OCI-LY1 (cell line): ENCODE measurements around the gene LTBP1.

Experiments used
- H2AFZ ChIP-seq: fragments of 200-600 bp; sonication (generic), shearing (Covaris generic); 2 replicates; pipeline ENCODE4 v1.6.0; 2014; ENCODE audit warnings: antibody characterized with exemption, mild to moderate bottlenecking, low read length
- H3F3A ChIP-seq: fragments of 200-600 bp; sonication (generic), shearing (Covaris generic); 2 replicates; pipeline ENCODE4 v1.6.0; 2014; ENCODE audit warnings: mild to moderate bottlenecking, antibody characterized with exemption, low read length, moderate library complexity; ENCODE audit not compliant: insufficient read depth
- H3K27ac ChIP-seq: fragments of 200-600 bp; sonication (generic); 2 replicates; pipeline ENCODE4 v1.5.1; 2014; ENCODE audit warnings: low read length, mixed run types, mild to moderate bottlenecking, low read depth; ENCODE audit not compliant: poor library complexity, severe bottlenecking
- H3K27me3 ChIP-seq: fragments of 200-600 bp; sonication (generic); 2 replicates; pipeline ENCODE4 v1.6.0; 2014; ENCODE audit warnings: antibody characterized with exemption, mild to moderate bottlenecking, low read length, moderate library complexity; ENCODE audit not compliant: insufficient read depth
- H3K36me3 ChIP-seq: fragments of 200-600 bp; sonication (generic); 2 replicates; pipeline ENCODE4 v1.6.1; 2014; ENCODE audit warnings: mild to moderate bottlenecking, antibody characterized with exemption, low read length, moderate library complexity, mixed read lengths; ENCODE audit not compliant: insufficient read depth
- H3K4me1 ChIP-seq: fragments of 200-600 bp; sonication (generic); 2 replicates; pipeline ENCODE4 v1.5.1; 2014; ENCODE audit warnings: mild to moderate bottlenecking, low read length, moderate library complexity; ENCODE audit not compliant: insufficient read depth, severe bottlenecking
- H3K4me2 ChIP-seq: fragments of 200-600 bp; sonication (generic), shearing (Covaris generic); 2 replicates; pipeline ENCODE4 v1.6.1; 2014; ENCODE audit warnings: low read length
- H3K4me3 ChIP-seq: fragments of 200-600 bp; sonication (generic); 2 replicates; pipeline ENCODE4 v1.5.1; 2014; ENCODE audit warnings: low read length, low read depth, mild to moderate bottlenecking, mixed read lengths; ENCODE audit not compliant: poor library complexity, severe bottlenecking
- H3K79me2 ChIP-seq: fragments of 200-600 bp; shearing (Covaris generic); 2 replicates; pipeline ENCODE4 v1.6.1; 2016; ENCODE audit warnings: mixed run types, low read length, mixed read lengths; ENCODE audit not compliant: insufficient read depth
- H3K9ac ChIP-seq: fragments of 200-600 bp; sonication (generic), shearing (Covaris generic); 2 replicates; pipeline ENCODE4 v1.6.1; 2014; ENCODE audit warnings: mild to moderate bottlenecking, low read length, mixed read lengths
- H3K9me2 ChIP-seq: fragments of 200-600 bp; sonication (generic), shearing (Covaris generic); 2 replicates; pipeline ENCODE4 v1.6.1; 2014; ENCODE audit warnings: low read depth, mild to moderate bottlenecking, low read length, mixed read lengths
- H3K9me3 ChIP-seq: fragments of 200-600 bp; shearing (Covaris generic); 2 replicates; pipeline ENCODE4 v1.6.1; 2014; ENCODE audit warnings: low read length, mixed read lengths
- H4K20me1 ChIP-seq: fragments of 200-600 bp; sonication (generic), shearing (Covaris generic); 2 replicates; pipeline ENCODE4 v1.6.0; 2016; ENCODE audit warnings: mild to moderate bottlenecking, low read length; ENCODE audit not compliant: insufficient read depth
- EZH2 ChIP-seq: fragments of 200-600 bp; sonication (generic), shearing (Covaris generic); IDR thresholded peaks from 2 replicates; pipeline ENCODE4 v1.8.0; 2017; ENCODE audit warnings: borderline replicate concordance, mixed run types, mild to moderate bottlenecking, antibody characterized with exemption, low read length, moderate library complexity, mixed read lengths
- TF ChIP-seq, protein P1 (sequence below): fragments of 200-600 bp; sonication (generic), shearing (Covaris generic); IDR thresholded peaks from 2 replicates; pipeline ENCODE4 v1.5.1; 2017; ENCODE audit warnings: mild to moderate bottlenecking, antibody characterized with exemption, low read length, moderate library complexity, mixed read lengths

The LTBP1 gene

DNA sequence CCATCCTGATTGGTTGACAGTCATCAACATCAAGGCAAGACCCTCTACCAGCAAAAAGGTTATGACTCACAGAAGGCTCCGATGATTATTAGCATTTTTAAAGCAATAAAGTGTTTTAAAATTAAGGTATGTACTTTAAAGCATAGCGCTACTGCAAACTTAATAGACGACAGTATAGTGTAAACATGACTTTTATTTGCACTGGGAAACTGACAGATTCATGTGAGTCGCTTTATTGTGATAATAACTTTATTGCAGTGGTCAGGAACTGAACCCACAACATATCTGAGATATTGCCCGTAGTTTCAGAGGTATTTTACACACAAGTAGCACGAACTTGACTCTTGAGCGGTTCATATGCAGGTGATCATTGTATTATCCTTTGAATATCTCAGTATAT lies 249.1 kb downstream of the LTBP1 start:
- H3K27ac ChIP-seq, result no peak overlapping the region
- H3K4me2 ChIP-seq, result no peak overlapping the region
- no peak overlapping the region for H2AFZ ChIP-seq
- no peaks in the 10 kb centered on the region for H3K4me1 ChIP-seq
- H3K4me3 ChIP-seq, result no peak overlapping the region
- TF ChIP-seq EZH2, result no peak
- TF ChIP-seq, protein P1, sequence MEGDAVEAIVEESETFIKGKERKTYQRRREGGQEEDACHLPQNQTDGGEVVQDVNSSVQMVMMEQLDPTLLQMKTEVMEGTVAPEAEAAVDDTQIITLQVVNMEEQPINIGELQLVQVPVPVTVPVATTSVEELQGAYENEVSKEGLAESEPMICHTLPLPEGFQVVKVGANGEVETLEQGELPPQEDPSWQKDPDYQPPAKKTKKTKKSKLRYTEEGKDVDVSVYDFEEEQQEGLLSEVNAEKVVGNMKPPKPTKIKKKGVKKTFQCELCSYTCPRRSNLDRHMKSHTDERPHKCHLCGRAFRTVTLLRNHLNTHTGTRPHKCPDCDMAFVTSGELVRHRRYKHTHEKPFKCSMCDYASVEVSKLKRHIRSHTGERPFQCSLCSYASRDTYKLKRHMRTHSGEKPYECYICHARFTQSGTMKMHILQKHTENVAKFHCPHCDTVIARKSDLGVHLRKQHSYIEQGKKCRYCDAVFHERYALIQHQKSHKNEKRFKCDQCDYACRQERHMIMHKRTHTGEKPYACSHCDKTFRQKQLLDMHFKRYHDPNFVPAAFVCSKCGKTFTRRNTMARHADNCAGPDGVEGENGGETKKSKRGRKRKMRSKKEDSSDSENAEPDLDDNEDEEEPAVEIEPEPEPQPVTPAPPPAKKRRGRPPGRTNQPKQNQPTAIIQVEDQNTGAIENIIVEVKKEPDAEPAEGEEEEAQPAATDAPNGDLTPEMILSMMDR, result no peak
- no peaks in the 10 kb centered on the region for H3K79me2 ChIP-seq
- no peaks in the 10 kb centered on the region for H3K9me3 ChIP-seq
- peaks cover 67% of the 10 kb centered on the region for H3K36me3 ChIP-seq
- no peaks in the 10 kb centered on the region for H3F3A ChIP-seq
- no peak overlapping the region for H3K9ac ChIP-seq
- no peaks in the 10 kb centered on the region for H3K9me2 ChIP-seq
- no peaks in the 10 kb centered on the region for H4K20me1 ChIP-seq
- H3K27me3 ChIP-seq, result no peaks in the 10 kb centered on the region

DNA sequence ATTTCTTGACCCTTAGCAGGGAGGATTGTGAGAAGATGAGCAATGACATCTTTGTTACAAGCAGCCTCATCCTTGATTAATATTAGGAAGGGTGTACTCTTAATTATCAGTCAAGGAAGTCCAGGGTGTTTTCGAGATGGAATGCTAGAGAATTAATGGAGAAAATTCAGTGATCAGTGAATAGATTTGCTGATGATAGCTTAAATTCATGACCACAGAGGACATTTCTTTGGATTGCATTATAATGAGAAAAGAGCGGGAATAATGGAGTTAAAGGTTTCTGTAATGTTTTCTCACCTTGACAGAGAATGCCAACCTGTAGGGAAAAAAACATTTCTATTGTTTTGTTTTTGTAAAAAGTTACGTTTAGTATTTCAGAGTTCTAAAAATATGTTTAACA lies 249.9 kb downstream of the LTBP1 start:
- Histone ChIP-seq H3F3A (no peaks in the 10 kb centered on the region), H3K9me3 (no peaks in the 10 kb centered on the region), H3K4me3 (no peak overlapping the region), H3K79me2 (no peaks in the 10 kb centered on the region), H4K20me1 (no peaks in the 10 kb centered on the region), H3K4me1 (no peaks in the 10 kb centered on the region), H3K4me2 (no peak overlapping the region), H3K36me3 (peaks cover 59% of the 10 kb centered on the region), H3K9ac (no peak overlapping the region), H2AFZ (no peak overlapping the region), H3K27ac (no peak overlapping the region), H3K9me2 (no peaks in the 10 kb centered on the region), H3K27me3 (no peaks in the 10 kb centered on the region)
- no peak for TF ChIP-seq EZH2
- TF ChIP-seq, protein P1, result no peak

DNA sequence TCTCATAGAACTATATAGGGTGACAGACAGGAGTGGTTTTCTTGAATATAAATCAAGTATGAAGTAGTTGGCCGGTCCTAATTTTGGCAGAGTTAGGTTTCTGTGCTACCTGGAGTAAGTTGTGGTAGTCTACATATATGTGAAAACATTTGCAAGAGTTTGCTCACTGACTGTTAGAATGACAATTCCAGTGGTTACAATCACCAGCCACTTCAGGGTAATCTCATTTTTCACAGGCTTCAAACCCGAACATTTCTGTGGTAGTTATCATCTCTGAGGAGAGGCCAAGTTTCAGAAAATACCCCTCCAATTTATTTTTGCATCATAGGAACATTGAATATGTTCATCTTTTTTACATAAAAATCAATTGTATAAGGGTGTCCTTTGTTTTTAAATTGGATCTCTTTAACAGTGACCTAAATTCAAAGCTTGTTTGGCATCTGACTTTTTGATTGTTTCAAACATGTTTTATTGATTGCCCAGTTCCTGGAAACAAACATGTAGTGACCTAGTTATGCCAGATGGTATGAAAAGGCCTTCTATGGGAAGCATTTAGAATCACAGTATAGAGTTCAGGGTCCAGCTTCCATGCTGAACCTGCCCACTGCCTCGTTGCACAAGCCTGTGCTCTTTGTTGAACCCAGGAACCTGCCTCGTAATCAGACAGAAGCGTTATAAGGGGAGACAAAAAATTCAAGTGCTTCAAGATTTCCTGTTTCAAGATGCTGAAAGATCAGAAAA lies 250.6 kb downstream of the LTBP1 start:
- Histone ChIP-seq H4K20me1 (no peaks in the 10 kb centered on the region), H3K4me2 (no peak overlapping the region), H3K79me2 (no peaks in the 10 kb centered on the region), H3K27me3 (no peaks in the 10 kb centered on the region), H3K36me3 (peaks cover 53% of the 10 kb centered on the region), H3K9ac (no peak overlapping the region), H2AFZ (no peak overlapping the region), H3F3A (no peaks in the 10 kb centered on the region), H3K9me2 (no peaks in the 10 kb centered on the region), H3K4me3 (no peak overlapping the region), H3K27ac (no peak overlapping the region), H3K4me1 (no peaks in the 10 kb centered on the region), H3K9me3 (no peaks in the 10 kb centered on the region)
- TF ChIP-seq EZH2, result no peak
- TF ChIP-seq, protein P1, result no peak
